SK-N-SH (cell line): ENCODE measurements around the gene ST7. TPM values are rescaled to one million over a fixed set of nuclear protein-coding genes. Genes with fewer than 3 reads are reported as not detected.

Experiments used
- CTCF ChIA-PET: fragments of 300-600, 350-600 bp; formaldehyde crosslinking; extraction: SDS; loops from one replicate; lab custom pipeline; 2021; lab: Yijun Ruan, JAX
- POLR2A ChIA-PET: fragments of 350-600 bp; sonication (Branson Sonifier 250); formaldehyde crosslinking; extraction: SDS; loops from one replicate; lab custom pipeline; 2020; ENCODE audit warnings: antibody characterized with exemption, inconsistent platforms; lab: Yijun Ruan, JAX
- DNase-seq: peaks from one replicate; pipeline ENCODE4 v3.0.0; 2012
- H2AFZ ChIP-seq: fragments of 200-600 bp; sonication (generic); 2 replicates; pipeline ENCODE4 v1.8.1; 2016; ENCODE audit warnings: antibody characterized with exemption, mild to moderate bottlenecking, low read depth
- H3F3A ChIP-seq: fragments of 200-600 bp; sonication (generic); replicated peaks from 2 replicates; pipeline ENCODE3; 2016; ENCODE audit warnings: antibody characterized with exemption, mild to moderate bottlenecking; ENCODE audit not compliant: insufficient read depth
- H3K27ac ChIP-seq, 2 experiments: fragments of 200-500 bp in 1 of 2; fragments of 200-600 bp in 1 of 2; sonication (Bioruptor generic) in 1 of 2; sonication (generic), shearing (Covaris generic) in 1 of 2; 2 replicates each; pipeline versions ENCODE4 v1.5.1 to v1.6.1; 2014 to 2016; ENCODE audit warnings: low read depth in 2 of 2, inconsistent platforms in 1 of 2, low read length in 1 of 2, mild to moderate bottlenecking in 1 of 2, mixed read lengths in 1 of 2
- H3K27me3 ChIP-seq: fragments of 200-600 bp; sonication (generic), shearing (Covaris generic); 2 replicates; pipeline ENCODE4 v1.6.1; 2016; ENCODE audit warnings: mixed run types; ENCODE audit not compliant: insufficient read depth
- H3K36me3 ChIP-seq, 2 experiments: fragments of 200-500 bp in 1 of 2; fragments of 200-600 bp in 1 of 2; sonication (Bioruptor generic) in 1 of 2; sonication (generic) in 1 of 2; replicated peaks in 1 of 2; 2 replicates each; pipeline versions ENCODE3 to v1.5.1; 2014 to 2016; ENCODE audit warnings: low read length in 1 of 2, mild to moderate bottlenecking in 1 of 2; ENCODE audit not compliant: insufficient read depth in 2 of 2, control insufficient read depth in 1 of 2
- H3K4me1 ChIP-seq, 2 experiments: fragments of 200-500 bp in 1 of 2; fragments of 200-600 bp in 1 of 2; sonication (Bioruptor generic) in 1 of 2; sonication (generic), shearing (Covaris generic) in 1 of 2; 2 replicates each; pipeline versions ENCODE4 v1.5.1 to v1.6.1; 2014 to 2016; ENCODE audit warnings: low read depth in 1 of 2, low read length in 1 of 2, mixed run types in 1 of 2; ENCODE audit not compliant: insufficient read depth in 2 of 2, control insufficient read depth in 1 of 2
- H3K4me2 ChIP-seq: fragments of 200-600 bp; sonication (generic), shearing (Covaris generic); 2 replicates; pipeline ENCODE4 v1.6.1; 2017; ENCODE audit warnings: mixed run types
- H3K4me3 ChIP-seq, 2 experiments: fragments of 200-500 bp in 1 of 2; fragments of 200-600 bp in 1 of 2; sonication (Bioruptor generic) in 1 of 2; sonication (generic), shearing (Covaris generic) in 1 of 2; 2 replicates each; pipeline versions ENCODE4 v1.5.1 to v1.8.1; 2014 to 2016; ENCODE audit warnings: low read depth in 2 of 2, inconsistent platforms in 1 of 2, low read length in 1 of 2, mild to moderate bottlenecking in 1 of 2, mixed read lengths in 1 of 2, moderate library complexity in 1 of 2
- H3K79me2 ChIP-seq: fragments of 200-600 bp; sonication (generic); 2 replicates; pipeline ENCODE4 v1.8.1; 2017; ENCODE audit warnings: mild to moderate bottlenecking; ENCODE audit not compliant: insufficient read depth
- H3K9ac ChIP-seq: fragments of 200-600 bp; sonication (generic); 2 replicates; pipeline ENCODE4 v1.6.1; 2017; ENCODE audit warnings: mixed run types
- H3K9me2 ChIP-seq: fragments of 200-600 bp; sonication (generic); 2 replicates; pipeline ENCODE4 v1.6.1; 2017; ENCODE audit warnings: mixed run types
- H3K9me3 ChIP-seq: fragments of 200-600 bp; sonication (generic); 2 replicates; pipeline ENCODE4 v1.6.1; 2017; ENCODE audit warnings: mixed run types, mild to moderate bottlenecking, moderate library complexity
- H4K20me1 ChIP-seq: fragments of 200-600 bp; sonication (generic); 2 replicates; pipeline ENCODE4 v1.6.1; 2017; ENCODE audit warnings: mild to moderate bottlenecking, mixed run types; ENCODE audit not compliant: insufficient read depth
- CHD2 ChIP-seq: fragments of 150-350 bp; IDR thresholded peaks from 2 replicates; pipeline ENCODE4 v1.6.1; 2018; ENCODE audit warnings: low read length; ENCODE audit not compliant: partially characterized antibody
- CTCF ChIP-seq: fragments of 200-600 bp; sonication (generic); IDR thresholded peaks from 2 replicates; pipeline ENCODE4 v1.6.1; 2017; ENCODE audit warnings: antibody characterized with exemption, mild to moderate bottlenecking, moderate library complexity
- EZH2phosphoT487 ChIP-seq: fragments of 200-600 bp; sonication (generic); IDR thresholded peaks from 2 replicates; pipeline ENCODE4 v1.6.1; 2017; ENCODE audit warnings: low read depth, mixed run types, mild to moderate bottlenecking, antibody characterized with exemption, moderate library complexity, borderline replicate concordance
- FOXM1 ChIP-seq: IDR thresholded peaks from 2 replicates; pipeline ENCODE4 v1.4.0; 2012; ENCODE audit warnings: low read depth, mild to moderate bottlenecking
- GATA2 ChIP-seq: sonication (generic); formaldehyde crosslinking; IDR thresholded peaks from 2 replicates; pipeline ENCODE4 v1.5.0; 2020; ENCODE audit warnings: mild to moderate bottlenecking, missing genetic modification reagents
- MXI1 ChIP-seq: IDR thresholded peaks from 2 replicates; pipeline ENCODE4 v1.6.1; 2012; ENCODE audit warnings: mild to moderate bottlenecking, low read depth, low read length, improper control_type of control experiment
- NFIC ChIP-seq: IDR thresholded peaks from 2 replicates; pipeline ENCODE4 v1.4.0; 2012; ENCODE audit warnings: borderline replicate concordance
- NRF1 ChIP-seq: IDR thresholded peaks from 2 replicates; pipeline ENCODE4 v1.6.1; 2012; ENCODE audit warnings: low read depth, mild to moderate bottlenecking, low read length
- PBX3 ChIP-seq: IDR thresholded peaks from 2 replicates; pipeline ENCODE4; 2012
- POLR2AphosphoS5 ChIP-seq: IDR thresholded peaks from 2 replicates; pipeline ENCODE4 v1.6.1; 2012; ENCODE audit warnings: low read depth, low read length
- RAD21 ChIP-seq: IDR thresholded peaks from 2 replicates; pipeline ENCODE4 v1.6.1; 2012; ENCODE audit warnings: mild to moderate bottlenecking, low read length
- RCOR1 ChIP-seq: fragments of 150-350 bp; IDR thresholded peaks from 2 replicates; pipeline ENCODE4 v1.6.1; 2017; ENCODE audit warnings: antibody characterized with exemption, low read length
- RFX5 ChIP-seq: IDR thresholded peaks from 2 replicates; pipeline ENCODE4 v1.6.1; 2012; ENCODE audit warnings: mild to moderate bottlenecking, improper control_type of control experiment, low read length
- SIN3A ChIP-seq: IDR thresholded peaks from 2 replicates; pipeline ENCODE4 v1.6.1; 2012; ENCODE audit warnings: low read depth, mild to moderate bottlenecking, low read length, moderate library complexity, borderline replicate concordance
- SMC3 ChIP-seq: IDR thresholded peaks from 2 replicates; pipeline ENCODE4 v1.6.1; 2012; ENCODE audit warnings: low read depth, low read length, improper control_type of control experiment
- TAF1 ChIP-seq: IDR thresholded peaks from 2 replicates; pipeline ENCODE4 v1.6.1; 2012; ENCODE audit warnings: low read depth, mild to moderate bottlenecking, low read length, moderate library complexity, borderline replicate concordance
- TCF12 ChIP-seq: IDR thresholded peaks from 2 replicates; pipeline ENCODE4 v1.4.0; 2012
- TEAD4 ChIP-seq: IDR thresholded peaks from 2 replicates; pipeline ENCODE4 v1.4.0; 2012; ENCODE audit warnings: mild to moderate bottlenecking, borderline replicate concordance; ENCODE audit not compliant: insufficient read depth
- USF2 ChIP-seq: fragments of 150-350 bp; IDR thresholded peaks from 2 replicates; pipeline ENCODE4 v1.6.1; 2017; ENCODE audit warnings: antibody characterized with exemption, low read length, low read depth, borderline replicate concordance
- WGBS: methylation state at CpG from one replicate; pipeline ENCODE4 v1.1.6; 2017; ENCODE audit warnings: low lambda C conversion rate; 5-methylcytosine and 5-hydroxymethylcytosine counted together
- polyA plus RNA-seq, 3 experiments: library from polyadenylated mRNA; depleted of rRNA; stranded (reverse); fragments of >200 nt; gene quantifications; 2 replicates each; pipeline ENCODE4 v1.2.3, GENCODE V29; 2012
- TF ChIP-seq, protein P1 (sequence below): IDR thresholded peaks from 2 replicates; pipeline ENCODE4 v1.4.0; 2012; ENCODE audit warnings: low read depth
- TF ChIP-seq, protein P2 (sequence below): IDR thresholded peaks from 2 replicates; pipeline ENCODE4 v1.4.0; 2012; ENCODE audit warnings: low read depth, borderline replicate concordance

The ST7 gene
- polyA plus RNA-seq, 1 of the 3 experiments (the other 2 are of a cell fraction): 23.5 TPM

DNA sequence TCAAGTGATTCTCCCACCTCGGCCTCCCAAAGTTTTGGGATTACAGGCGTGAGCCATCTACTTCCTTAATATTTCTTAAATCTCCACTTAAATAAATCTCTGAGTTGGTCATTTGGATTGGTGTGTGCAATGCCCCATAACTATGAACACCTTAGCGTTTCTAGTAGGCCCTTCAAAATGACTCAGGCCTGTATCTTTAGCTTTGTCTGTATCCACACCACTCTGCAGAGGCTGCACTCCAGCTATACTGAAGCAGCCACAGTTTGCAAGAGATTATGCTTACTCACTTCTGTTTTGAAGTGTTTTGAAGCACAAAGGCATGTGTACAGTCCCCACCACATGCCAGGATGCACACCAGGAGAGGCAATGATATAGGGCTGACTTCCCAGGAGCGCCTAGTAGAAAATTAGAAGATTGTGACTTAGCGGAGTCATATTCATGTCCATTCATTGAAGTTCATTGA, 2.4 kb upstream of the ST7 start:
- Histone ChIP-seq H3K4me3 (no peak overlapping the region), H3K4me2 (no peak overlapping the region), H2AFZ (no peak overlapping the region), H3K9ac (no peak overlapping the region), H3K9me3 (no peaks in the 10 kb centered on the region), H3K27ac (no peak overlapping the region), H4K20me1 (no peaks in the 10 kb centered on the region), H3K4me1 (peaks cover 15 to 20% of the 10 kb centered on the region in 2 experiments; a peak in 3 of 4 replicates), H3K27me3 (no peaks in the 10 kb centered on the region), H3K36me3 (peaks cover 0 to 3% of the 10 kb centered on the region in 2 experiments), H3K79me2 (peaks cover 20% of the 10 kb centered on the region), H3F3A (peaks cover 8% of the 10 kb centered on the region), H3K9me2 (no peaks in the 10 kb centered on the region)
- POLR2A ChIA-PET: no interaction called here
- TF ChIP-seq CHD2 (no peak), TAF1 (no peak), NFIC (no peak), RAD21 (no peak), POLR2AphosphoS5 (no peak), CTCF (no peak), RFX5 (no peak)
- TF ChIP-seq, protein P1, sequence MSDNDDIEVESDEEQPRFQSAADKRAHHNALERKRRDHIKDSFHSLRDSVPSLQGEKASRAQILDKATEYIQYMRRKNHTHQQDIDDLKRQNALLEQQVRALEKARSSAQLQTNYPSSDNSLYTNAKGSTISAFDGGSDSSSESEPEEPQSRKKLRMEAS: no peak
- TF ChIP-seq, protein P2, sequence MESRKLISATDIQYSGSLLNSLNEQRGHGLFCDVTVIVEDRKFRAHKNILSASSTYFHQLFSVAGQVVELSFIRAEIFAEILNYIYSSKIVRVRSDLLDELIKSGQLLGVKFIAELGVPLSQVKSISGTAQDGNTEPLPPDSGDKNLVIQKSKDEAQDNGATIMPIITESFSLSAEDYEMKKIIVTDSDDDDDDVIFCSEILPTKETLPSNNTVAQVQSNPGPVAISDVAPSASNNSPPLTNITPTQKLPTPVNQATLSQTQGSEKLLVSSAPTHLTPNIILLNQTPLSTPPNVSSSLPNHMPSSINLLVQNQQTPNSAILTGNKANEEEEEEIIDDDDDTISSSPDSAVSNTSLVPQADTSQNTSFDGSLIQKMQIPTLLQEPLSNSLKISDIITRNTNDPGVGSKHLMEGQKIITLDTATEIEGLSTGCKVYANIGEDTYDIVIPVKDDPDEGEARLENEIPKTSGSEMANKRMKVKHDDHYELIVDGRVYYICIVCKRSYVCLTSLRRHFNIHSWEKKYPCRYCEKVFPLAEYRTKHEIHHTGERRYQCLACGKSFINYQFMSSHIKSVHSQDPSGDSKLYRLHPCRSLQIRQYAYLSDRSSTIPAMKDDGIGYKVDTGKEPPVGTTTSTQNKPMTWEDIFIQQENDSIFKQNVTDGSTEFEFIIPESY: no peak
- 96% methylated on average over 5 of the region's 5 CpGs for WGBS
- DNase-seq: no peak
- CTCF ChIA-PET: interaction anchor here (1.0 to 2.5 kb wide), 4 partner anchors 11 to 436 kb away, joined by 3 to 10 read pairs (median 4); no protein-coding TSS in a partner anchor

DNA sequence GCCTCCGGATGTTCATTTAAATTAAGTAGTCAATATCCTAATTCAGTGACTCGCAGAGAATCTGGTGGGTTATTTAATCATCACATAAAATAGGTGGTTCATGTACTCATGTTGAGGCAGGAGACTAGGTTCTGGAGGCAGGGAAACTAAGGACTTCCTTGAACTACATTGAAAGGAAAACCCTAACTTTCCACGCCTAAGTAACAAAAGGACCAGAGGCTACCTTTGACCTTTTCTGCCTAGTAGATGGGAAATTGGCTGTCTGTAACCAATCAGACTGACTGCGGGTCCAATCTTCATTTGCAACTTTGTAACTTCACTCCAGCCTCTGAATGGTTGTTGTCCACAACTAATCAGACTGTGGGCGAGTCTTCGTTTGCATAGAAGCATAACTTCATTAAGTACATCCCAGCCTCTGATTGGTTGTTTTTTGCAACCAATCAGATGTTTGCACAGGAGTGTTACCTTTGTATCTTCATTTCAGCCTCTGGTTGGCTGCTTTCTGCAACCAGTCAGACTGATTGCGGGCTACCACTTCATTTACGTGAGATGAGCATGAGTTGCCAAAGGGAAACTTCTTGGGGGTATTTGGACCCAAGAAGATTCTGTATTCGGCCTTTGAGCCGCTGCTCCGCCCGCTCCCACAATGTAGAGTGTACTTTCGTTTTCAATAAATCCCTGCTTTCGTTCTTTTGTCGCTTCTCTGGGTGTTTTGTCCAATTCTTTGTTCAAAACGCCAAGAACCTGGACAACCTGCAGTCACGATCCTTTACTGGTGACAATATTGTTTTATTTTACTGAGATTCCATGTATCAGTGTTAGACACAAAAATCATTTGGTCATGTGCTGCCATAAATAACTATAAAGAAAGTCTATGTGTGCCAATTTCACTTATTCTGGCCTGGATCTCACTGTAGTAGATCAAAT, 1.7 kb upstream of the ST7 start:
- Histone ChIP-seq H3K4me2 (no peak overlapping the region), H2AFZ (no peak overlapping the region), H3K9me3 (no peaks in the 10 kb centered on the region), H3K79me2 (peaks cover 27% of the 10 kb centered on the region), H3K4me1 (peaks cover 19 to 23% of the 10 kb centered on the region in 2 experiments; a peak in 3 of 4 replicates), H3K9me2 (no peaks in the 10 kb centered on the region), H3F3A (peaks cover 8% of the 10 kb centered on the region), H3K4me3 (no peak overlapping the region), H4K20me1 (no peaks in the 10 kb centered on the region), H3K9ac (no peak overlapping the region), H3K27me3 (no peaks in the 10 kb centered on the region), H3K27ac (no peak overlapping the region; a peak in 1 of 4 replicates), H3K36me3 (peaks cover 0 to 3% of the 10 kb centered on the region in 2 experiments)
- no peak for DNase-seq
- WGBS: 96% methylated on average over 17 of the region's 17 CpGs
- CTCF ChIA-PET: interaction anchor here (1.0 to 3.0 kb wide), 5 partner anchors 12 to 435 kb away, joined by 3 to 18 read pairs (median 4); no protein-coding TSS in a partner anchor
- POLR2A ChIA-PET: no interaction called here
- no peak for TF ChIP-seq RCOR1
- TF ChIP-seq TAF1: no peak
- no peak for TF ChIP-seq NRF1
- no peak for TF ChIP-seq PBX3
- TF ChIP-seq NFIC: no peak
- TF ChIP-seq FOXM1: no peak
- TF ChIP-seq SMC3: no peak
- TF ChIP-seq TCF12: no peak
- no peak for TF ChIP-seq SIN3A
- no peak for TF ChIP-seq TEAD4
- no peak for TF ChIP-seq USF2
- no peak for TF ChIP-seq GATA2 (CRISPR knock-in tag)
- TF ChIP-seq MXI1: no peak
- TF ChIP-seq EZH2phosphoT487: no peak
